ENCODE results near the gene USP9X.
A peak's percentile ranks its signal among the peaks of the same experiment; 100 is the strongest.
"Not testable (repeated sequence)": the region's sequence is repeated elsewhere in the genome, so short reads cannot be mapped to it uniquely, and the experiment has no call there.

Gene USP9X

DNA sequence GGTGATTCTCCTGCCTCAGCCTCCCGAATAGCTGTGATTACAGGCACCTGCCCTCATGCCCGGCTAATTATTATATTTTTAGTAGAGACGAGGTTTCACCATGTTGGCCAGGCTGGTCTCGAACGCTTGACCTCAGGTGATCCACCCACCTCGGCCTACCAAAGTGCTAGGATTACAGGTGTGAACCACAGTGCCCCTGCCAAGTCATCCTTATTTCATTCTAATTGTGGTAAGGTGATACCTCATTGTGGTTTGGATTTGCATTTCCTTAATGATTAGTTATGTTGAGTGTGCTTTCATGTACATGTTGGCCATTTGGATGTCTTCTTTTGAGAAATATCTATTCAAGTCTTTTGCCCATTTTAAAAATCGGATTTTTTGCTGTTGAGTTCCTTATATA, 93.0 kb downstream of the USP9X start:
- TF ChIP-seq, protein P1, sequence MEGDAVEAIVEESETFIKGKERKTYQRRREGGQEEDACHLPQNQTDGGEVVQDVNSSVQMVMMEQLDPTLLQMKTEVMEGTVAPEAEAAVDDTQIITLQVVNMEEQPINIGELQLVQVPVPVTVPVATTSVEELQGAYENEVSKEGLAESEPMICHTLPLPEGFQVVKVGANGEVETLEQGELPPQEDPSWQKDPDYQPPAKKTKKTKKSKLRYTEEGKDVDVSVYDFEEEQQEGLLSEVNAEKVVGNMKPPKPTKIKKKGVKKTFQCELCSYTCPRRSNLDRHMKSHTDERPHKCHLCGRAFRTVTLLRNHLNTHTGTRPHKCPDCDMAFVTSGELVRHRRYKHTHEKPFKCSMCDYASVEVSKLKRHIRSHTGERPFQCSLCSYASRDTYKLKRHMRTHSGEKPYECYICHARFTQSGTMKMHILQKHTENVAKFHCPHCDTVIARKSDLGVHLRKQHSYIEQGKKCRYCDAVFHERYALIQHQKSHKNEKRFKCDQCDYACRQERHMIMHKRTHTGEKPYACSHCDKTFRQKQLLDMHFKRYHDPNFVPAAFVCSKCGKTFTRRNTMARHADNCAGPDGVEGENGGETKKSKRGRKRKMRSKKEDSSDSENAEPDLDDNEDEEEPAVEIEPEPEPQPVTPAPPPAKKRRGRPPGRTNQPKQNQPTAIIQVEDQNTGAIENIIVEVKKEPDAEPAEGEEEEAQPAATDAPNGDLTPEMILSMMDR (IDR thresholded peaks at IDR 0.05) = no peak
- H3K27me3 ChIP-seq = no peaks in the 10 kb centered on the region
- peaks cover 18% of the 10 kb centered on the region for H3K36me3 ChIP-seq
- H3K4me3 ChIP-seq (ENCODE audit: low read depth in 1 of 2, low read length in 1 of 2) = no peak overlapping the region
- H3K27ac ChIP-seq = no peak overlapping the region
- H3K9me3 ChIP-seq = no peaks in the 10 kb centered on the region
- H3K4me1 ChIP-seq (ENCODE audit: control insufficient read depth in 1 of 2, insufficient read depth in 1 of 2, low read depth in 1 of 2, low read length in 1 of 2) = peaks cover 4 to 6% of the 10 kb centered on the region in 2 experiments

- H3K4me1 ChIP-seq (ENCODE audit: control insufficient read depth in 1 of 2, insufficient read depth in 1 of 2, low read depth in 1 of 2, low read length in 1 of 2) = peaks cover 4 to 6% of the 10 kb centered on the region in 2 experiments
- no peaks in the 10 kb centered on the region for H3K27me3 ChIP-seq
- TF ChIP-seq, protein P1 (IDR thresholded peaks at IDR 0.05) = peak; percentile 51
- no peaks in the 10 kb centered on the region for H3K9me3 ChIP-seq
- no peak overlapping the region for H3K4me3 ChIP-seq (ENCODE audit: low read depth in 1 of 2, low read length in 1 of 2)
- H3K36me3 ChIP-seq = peaks cover 10% of the 10 kb centered on the region
- H3K27ac ChIP-seq = no peak overlapping the region
These were observed 95.1 kb downstream of the USP9X start for GRCh38 chrX:41180194-41180908.

DNA sequence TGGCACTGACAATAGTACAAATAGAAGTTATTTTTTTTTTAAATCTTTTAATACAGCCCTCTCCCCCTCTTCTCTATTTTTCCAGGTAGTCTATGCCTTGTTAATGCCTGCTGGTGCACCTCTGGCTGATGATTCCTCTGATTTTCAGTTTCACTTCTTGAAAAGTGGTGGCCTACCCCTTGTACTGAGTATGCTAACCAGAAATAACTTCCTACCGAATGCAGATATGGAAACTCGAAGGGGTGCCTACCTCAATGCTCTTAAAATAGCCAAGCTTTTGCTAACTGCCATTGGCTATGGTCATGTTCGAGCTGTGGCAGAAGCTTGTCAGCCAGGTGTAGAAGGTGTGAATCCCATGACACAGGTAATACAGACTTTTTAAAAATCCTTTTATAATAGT, 99.1 kb downstream of the USP9X start:
- Histone ChIP-seq H3K36me3 (peaks cover 33% of the 10 kb centered on the region), H3K27ac (no peak overlapping the region), H3K27me3 (no peaks in the 10 kb centered on the region), H3K9me3 (no peaks in the 10 kb centered on the region), H3K4me3 (ENCODE audit: low read depth in 1 of 2, low read length in 1 of 2) (no peak overlapping the region), H3K4me1 (ENCODE audit: control insufficient read depth in 1 of 2, insufficient read depth in 1 of 2, low read depth in 1 of 2, low read length in 1 of 2) (peaks cover 4 to 6% of the 10 kb centered on the region in 2 experiments)
- TF ChIP-seq, protein P1 (IDR thresholded peaks at IDR 0.05) = no peak

GRCh38 chrX:41186946-41187345, 101.7 kb downstream of the USP9X start:
- not testable (repeated sequence) for H3K4me3 ChIP-seq (ENCODE audit: low read depth in 1 of 2, low read length in 1 of 2); H3K4me1 ChIP-seq (ENCODE audit: control insufficient read depth in 1 of 2, insufficient read depth in 1 of 2, low read depth in 1 of 2, low read length in 1 of 2); H3K9me3 ChIP-seq; H3K27ac ChIP-seq; H3K27me3 ChIP-seq
- peaks cover 57% of the 10 kb centered on the region for H3K36me3 ChIP-seq

- Histone ChIP-seq H3K36me3 (peaks cover 58% of the 10 kb centered on the region), H3K4me1 (ENCODE audit: control insufficient read depth in 1 of 2, insufficient read depth in 1 of 2, low read depth in 1 of 2, low read length in 1 of 2) (no peaks in the 10 kb centered on the region), H3K9me3 (no peaks in the 10 kb centered on the region), H3K4me3 (ENCODE audit: low read depth in 1 of 2, low read length in 1 of 2) (no peak overlapping the region), H3K27me3 (no peaks in the 10 kb centered on the region), H3K27ac (no peak overlapping the region)
- TF ChIP-seq, protein P1 (IDR thresholded peaks at IDR 0.05) = no peak
These were observed 103.9 kb downstream of the USP9X start for GRCh38 chrX:41189156-41189555.

DNA sequence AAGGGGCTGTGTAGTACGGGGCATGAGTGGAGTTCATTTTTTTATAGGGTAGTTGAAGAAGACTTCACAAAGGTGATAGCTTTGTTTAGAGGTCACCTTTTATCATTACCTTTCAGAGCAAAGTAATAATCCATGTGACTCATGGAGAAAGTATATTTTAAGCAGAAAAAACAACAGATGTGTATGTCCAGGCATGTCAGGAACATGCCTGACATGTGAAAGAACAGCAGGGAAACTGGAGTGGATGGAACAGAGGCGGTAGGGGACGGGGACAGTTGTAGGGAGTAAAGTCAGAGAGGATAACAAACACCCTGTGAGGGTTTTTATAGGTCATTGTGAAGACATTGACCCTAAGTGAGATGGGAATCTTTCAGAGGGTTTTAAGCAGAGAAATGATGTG, 107.6 kb downstream of the USP9X start:
- H3K4me1 ChIP-seq (ENCODE audit: control insufficient read depth in 1 of 2, insufficient read depth in 1 of 2, low read depth in 1 of 2, low read length in 1 of 2) = no peaks in the 10 kb centered on the region
- H3K9me3 ChIP-seq = no peaks in the 10 kb centered on the region
- H3K27me3 ChIP-seq = no peaks in the 10 kb centered on the region
- TF ChIP-seq, protein P1 (IDR thresholded peaks at IDR 0.05) = no peak
- no peak overlapping the region for H3K27ac ChIP-seq
- no peak overlapping the region for H3K4me3 ChIP-seq (ENCODE audit: low read depth in 1 of 2, low read length in 1 of 2)
- peaks cover 54% of the 10 kb centered on the region for H3K36me3 ChIP-seq

All from neutrophil (primary cell).